Measurements from ENCODE around the gene GRIN3A.
"Not testable (repeated sequence)": the region's sequence is repeated elsewhere in the genome, so short reads cannot be mapped to it uniquely, and the experiment has no call there.

The GRIN3A gene

DNA sequence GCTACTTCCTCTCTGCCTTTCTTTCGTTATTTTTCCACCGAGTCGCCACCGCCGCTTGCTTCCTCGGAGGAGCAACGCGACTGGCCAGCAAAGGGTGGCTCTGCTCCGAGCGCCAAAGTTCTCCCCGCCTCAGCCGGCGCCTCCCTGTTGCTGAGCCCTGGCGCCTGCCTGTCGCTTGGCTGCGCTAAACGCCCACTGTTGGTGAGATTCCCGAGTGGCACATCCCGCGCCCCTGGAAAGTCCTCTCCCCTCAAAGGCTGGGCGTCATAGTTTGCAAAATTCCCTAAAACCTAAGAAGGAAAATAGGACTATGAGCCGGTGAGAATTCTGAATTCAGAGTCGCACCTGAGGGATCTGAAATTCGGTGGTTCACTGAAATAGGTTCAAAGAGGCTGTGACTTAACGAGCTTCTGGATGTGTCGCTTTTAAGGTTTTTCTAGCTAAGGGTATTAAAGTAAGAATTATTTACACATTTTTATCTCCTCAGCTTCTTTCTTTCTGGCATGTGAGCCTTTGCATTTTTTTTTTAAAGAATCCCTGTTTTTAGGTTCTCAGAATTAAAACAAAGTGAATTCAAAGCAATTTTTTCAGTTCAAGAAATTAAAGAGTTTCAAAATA lies at the start of gene GRIN3A:
TSS of gene GRIN3A (minus strand) at position 82 of the 618 bp plus-strand sequence. CDS start 668 bp downstream, outside the sequence.
- DNase-seq (ENCODE audit: low read depth) = no peak
- peak within 1 kb of the TSS; percentile 24 for H3K4me3 ChIP-seq (ENCODE audit: low read depth, low read length)

DNA sequence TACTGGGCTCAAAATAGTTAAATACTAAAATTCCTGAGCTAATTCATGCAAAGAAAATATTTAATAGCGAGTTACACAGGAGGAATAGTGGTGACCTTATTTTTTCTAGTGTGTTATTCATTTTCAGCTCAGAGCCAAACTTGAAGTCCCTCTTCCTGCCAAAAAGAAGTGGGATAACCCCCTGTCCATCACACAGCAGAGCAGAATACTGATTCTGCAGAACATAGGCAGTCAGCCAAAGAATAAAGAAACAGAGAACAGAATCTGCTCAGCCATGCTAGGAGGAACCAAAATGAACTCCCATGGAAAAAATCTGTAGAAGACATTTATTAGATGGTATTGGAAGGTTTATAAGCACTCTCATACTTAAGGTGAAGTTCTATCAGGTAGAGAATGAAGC lies 49.4 kb upstream of the GRIN3A start:
- H3K4me3 ChIP-seq (ENCODE audit: low read depth, low read length) = no peak overlapping the region
- no peak for DNase-seq (ENCODE audit: low read depth)

DNA sequence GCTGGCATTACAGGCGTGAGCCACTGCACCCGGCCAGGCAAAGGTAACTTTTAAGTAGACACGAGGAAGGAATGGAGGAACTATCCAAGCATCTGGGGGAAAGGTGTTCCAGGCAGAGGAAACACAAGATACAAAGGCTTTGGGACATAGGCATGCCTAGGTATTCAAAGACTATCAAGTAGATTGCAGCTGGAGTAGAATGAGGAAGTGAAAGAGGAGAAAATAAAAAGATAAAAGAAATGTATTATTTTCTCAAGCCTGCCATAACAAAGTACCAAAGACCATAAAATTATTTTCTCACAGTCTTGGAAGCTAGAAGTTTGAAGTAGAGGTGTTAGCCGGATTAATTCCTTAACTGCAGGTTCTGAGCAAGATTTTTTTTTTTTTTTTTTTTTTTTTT lies 39.9 kb upstream of the GRIN3A start:
- DNase-seq (ENCODE audit: low read depth) = no peak
- no peak overlapping the region for H3K4me3 ChIP-seq (ENCODE audit: low read depth, low read length)

DNA sequence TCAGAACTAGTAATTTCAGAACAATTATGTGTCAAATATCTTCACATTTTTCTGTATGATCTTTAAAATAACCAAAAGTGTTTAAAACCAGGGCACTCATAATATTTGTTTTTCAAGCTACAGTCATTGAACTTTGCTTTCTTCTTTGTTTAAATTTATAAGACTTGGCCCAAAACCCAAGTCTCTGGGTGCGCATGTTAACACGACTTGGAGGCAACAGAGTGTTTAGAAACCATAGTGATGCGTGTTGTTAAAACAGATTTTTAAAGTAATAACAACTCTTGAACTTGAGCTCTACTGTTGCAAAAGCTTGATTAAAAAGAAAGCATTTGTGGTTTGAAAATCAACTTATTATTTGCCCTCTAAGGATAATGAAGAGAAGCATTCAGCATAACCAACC lies 26.0 kb upstream of the GRIN3A start:
- no peak overlapping the region for H3K4me3 ChIP-seq (ENCODE audit: low read depth, low read length)
- no peak for DNase-seq (ENCODE audit: low read depth)

DNA sequence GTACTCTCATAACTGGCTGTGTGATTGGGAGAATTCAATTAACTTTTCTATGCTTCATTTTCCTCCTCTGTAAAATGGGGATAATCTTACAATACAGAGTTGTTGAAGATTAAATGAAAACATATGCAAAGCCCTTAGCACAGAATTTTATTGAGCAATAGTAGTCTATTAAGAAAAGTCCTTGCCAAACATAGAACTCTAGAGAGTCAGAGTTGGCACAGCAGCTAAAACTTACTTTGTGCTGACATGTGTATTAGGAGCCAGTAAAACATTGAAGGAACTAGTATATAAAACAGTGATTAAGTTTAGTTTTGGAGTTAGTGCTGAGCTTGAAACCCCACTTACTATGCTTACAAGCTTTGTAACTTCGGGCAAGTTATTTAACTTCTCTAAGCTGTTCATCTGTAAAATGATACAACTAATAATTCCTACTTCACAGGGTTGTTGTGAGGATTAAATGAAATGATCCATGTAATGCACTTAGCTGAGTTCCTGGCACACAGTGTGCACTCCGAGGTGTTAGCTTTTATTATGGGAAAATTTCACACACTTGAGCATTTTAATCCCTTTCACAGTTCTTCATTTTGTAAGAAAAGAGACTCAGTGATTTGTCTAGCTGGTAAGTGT lies 20.0 kb upstream of the GRIN3A start:
- DNase-seq (ENCODE audit: low read depth) = no peak
- H3K4me3 ChIP-seq (ENCODE audit: low read depth, low read length) = no peak overlapping the region

DNA sequence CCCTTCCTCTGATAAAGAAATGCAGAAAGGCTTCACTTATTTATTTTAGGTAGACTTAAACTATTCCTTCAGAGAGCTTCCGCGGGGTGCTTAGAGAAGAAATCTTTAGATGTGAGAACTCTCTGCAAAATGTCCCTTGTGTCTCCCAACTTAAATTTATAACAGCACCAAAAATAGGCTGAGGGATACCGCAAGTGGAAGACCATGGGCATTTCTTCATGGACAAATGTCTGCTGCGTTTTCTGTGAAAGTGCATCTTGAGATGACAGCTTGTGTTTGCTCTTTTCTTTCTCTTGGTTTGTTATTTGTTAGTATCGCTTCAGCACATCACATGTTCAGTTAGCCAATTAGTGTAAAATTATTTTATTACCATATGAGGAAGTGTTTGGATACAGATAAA lies 15.3 kb upstream of the GRIN3A start:
- no peak for DNase-seq (ENCODE audit: low read depth)
- H3K4me3 ChIP-seq (ENCODE audit: low read depth, low read length) = no peak overlapping the region

DNA sequence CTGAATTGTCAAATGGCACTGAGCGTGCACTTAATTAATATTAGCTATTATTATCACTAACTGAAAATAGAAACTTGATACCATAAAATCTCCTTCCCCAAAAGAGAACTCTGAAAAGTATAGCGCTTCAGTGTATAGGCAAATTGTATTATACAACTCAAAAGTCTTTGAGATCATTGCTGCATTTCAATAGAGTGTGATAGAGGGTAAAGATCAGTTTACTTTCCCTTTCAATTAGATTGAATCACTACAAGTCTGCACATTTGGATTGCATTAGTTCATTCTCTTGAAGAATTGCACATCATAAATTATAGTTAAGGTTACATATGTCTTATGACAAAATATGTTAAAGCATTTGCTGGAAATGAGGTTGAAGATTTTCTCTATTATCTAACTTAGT lies 13.4 kb upstream of the GRIN3A start:
- no peak overlapping the region for H3K4me3 ChIP-seq (ENCODE audit: low read depth, low read length)
- DNase-seq (ENCODE audit: low read depth) = no peak

DNA sequence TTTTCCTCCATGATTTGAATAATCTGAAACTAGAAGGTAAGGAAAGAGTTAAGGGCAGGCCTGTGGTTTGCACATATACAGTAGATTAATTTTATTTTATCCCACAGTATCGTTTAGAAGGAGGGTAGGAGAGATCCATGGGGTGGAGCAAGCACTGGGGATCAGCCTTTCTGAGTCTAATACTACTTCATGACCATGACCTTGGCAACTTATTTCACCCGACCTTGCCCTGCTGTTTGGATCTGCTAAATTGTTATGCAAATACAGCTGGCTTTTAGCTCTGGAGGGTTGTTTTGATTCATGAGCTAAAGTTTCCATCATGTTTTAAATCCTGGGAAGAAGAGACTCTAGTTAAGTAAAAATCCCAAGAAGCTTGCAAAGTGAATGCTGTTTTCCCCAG lies 864 bp upstream of the GRIN3A start:
- no peak overlapping the region for H3K4me3 ChIP-seq (ENCODE audit: low read depth, low read length)

DNA sequence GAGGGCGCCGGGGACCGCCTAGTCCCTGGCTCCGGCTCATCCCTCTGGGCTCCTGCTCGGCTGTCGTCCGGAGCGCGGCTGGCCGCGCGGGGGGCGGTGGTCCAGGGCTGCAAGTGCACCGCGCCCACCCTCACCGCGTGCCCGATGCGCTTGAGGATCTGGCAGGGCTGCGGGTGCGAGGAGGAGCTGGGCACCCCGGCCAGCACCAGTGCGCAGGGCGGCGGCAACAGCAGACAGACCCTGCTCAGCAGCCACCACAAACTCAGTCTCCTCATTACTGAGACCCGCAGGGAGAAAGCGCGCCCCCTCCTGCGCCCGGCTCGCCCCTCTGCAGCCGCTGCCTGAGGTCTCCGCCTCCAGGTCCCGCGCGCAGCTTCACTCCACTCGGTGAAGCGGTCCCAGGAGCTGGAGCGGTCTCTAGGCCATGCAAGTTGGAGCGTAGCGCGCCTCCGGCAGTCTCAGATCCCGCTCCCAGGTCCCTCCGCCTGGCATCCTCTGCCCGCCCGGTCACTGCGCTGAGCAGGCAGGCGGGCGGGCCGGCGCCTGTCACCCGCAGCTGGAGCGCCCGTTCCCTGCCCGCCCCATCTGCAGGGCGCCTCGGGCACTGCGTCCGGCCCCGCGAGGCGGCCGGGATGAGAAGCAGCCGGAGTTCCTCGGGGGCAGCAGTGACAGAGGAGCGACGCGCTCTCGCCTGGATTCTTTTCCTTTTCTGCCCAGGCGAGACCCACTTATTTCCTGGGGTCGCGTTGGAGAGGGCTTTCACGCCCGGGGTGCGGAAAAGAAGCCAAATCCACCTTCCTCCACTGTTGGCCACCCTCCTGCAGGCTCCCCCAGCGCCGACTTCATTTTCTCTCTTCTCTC lies 512 bp downstream of the GRIN3A start:
- DNase-seq (ENCODE audit: low read depth) = no peak
- H3K4me3 ChIP-seq (ENCODE audit: low read depth, low read length) = peak overlapping the region; percentile 24

More for the DNA sequence above, 864 bp upstream of the GRIN3A start:
- no peak for DNase-seq (ENCODE audit: low read depth)

DNA sequence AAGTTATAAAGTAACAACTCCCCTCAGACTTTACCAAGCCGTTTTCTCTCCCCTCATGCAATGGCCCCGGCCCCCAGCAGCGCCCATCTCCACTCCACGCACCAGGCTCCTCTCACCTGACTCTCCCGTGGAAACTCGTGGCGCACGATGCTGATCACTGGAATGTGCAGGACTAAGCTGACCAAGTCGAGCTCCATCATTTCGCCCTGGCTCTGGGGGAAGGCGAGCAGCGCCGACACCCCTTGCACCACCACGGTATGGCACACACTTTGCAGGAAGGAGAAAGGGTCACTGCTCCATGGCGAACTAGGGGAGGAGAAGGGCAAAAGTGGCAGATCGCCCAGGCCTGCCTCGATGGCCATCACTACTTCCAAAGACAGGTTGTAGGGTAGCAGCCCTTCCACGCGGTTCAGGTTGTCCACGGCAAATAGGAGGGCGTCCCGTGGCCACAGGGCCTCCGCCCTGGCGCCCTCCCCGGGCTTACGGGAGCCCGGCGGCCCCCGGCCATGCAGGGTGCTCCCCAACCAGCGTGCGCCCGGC lies 1.2 kb downstream of the GRIN3A start:
- no peak overlapping the region for H3K4me3 ChIP-seq (ENCODE audit: low read depth, low read length)
- no peak for DNase-seq (ENCODE audit: low read depth)

DNA sequence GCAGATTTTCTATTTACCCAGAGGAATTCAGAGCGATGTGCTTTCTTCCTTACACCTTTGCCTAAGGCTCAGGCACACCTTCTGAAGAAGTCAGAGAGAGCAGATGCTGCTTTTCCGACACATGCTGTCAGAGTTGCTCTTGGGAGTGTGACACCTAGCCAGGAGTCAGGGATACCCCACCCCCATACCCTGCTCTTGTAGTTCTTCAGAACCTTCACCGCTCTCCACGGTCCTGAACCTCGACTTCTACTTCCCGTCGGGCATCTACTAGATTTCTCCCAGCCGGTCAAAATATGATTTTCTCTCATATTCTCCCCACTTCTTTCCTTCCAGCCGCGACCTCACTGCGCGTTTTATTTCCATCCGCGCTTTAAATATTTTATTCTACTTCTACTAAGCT lies 1.7 kb downstream of the GRIN3A start:
- H3K4me3 ChIP-seq (ENCODE audit: low read depth, low read length) = no peak overlapping the region
- DNase-seq (ENCODE audit: low read depth) = no peak

DNA sequence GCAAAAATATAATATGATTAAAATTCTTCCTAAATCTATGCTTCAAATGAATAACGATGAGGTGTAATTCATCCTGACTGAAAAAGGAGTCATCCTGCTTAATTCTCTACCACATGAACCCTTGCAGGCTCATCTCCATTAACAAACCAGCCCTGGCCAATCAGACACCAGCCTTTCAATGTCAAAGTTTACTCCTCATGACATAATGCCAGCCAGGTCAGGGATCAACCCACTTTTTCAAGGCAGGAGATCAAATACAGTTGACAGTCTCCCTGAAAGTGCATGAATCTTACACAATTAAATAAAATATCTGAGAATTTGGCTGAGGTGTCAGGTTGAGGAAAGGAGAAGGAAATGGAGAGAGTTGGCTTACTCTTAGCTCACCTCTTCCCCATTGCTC lies 7.0 kb downstream of the GRIN3A start:
- no peak for DNase-seq (ENCODE audit: low read depth)
- H3K4me3 ChIP-seq (ENCODE audit: low read depth, low read length) = no peak overlapping the region

DNA sequence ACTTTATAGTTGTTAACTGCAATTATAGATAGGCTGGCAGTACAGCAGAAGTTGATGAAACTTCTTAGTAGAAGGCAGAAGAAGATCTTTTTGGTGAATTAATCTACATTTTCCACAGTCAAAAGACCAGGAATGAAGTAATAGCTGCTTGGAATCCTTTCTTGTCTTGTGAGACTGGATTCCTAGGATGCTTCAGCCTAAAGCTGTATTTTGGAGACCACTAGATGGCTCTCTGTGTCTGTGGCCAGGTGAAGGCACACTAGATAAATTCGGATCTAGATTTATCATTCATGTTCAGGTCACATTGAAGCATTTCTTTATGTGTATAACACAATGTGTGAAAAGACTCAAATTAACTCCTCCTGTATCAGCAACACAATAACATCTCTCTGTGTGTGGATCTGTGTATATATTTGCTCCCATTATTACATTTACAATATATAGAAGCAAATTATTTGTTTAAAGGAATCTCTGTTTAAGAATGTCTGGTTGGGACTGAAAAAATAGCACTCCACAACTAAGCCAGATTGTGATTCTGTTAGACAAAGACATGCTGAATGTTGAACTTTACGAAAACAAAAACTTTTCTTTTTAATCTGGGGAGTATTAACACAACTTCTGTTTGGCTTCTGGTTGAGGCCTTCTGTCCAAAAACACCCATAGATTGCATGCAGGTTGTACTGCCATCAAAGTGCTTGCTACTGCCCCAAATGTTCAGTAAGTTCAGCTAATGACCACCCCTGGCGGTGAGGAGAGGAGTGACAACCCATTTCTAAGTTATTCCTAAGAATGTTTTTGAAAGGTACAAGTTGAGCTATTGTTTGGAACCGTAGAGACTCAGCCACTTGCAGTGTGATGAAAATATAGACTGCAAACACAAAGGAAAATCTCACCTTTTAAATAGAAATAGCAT lies 10.6 kb downstream of the GRIN3A start:
- DNase-seq (ENCODE audit: low read depth) = no peak

DNA sequence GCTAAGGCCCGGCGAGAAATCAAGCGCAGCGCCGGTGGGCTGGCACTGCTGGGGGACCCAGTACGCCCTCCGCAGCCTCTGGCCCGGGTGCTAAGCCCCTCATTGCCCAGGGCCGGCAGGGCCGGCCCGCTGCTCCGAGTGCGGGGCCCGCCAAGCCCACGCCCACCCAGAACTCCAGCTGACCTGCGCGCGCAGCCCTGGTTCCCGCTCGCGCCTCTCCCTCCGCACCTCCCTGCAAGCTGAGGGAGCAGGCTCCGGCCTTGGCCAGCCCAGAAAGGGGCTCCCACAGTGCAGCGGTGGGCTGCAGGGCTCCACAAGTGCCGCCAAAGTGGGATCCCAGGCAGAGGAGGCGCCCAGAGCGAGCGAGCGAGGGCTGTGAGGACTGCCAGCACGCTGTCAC lies 14.2 kb downstream of the GRIN3A start:
- H3K4me3 ChIP-seq (ENCODE audit: low read depth, low read length); DNase-seq (ENCODE audit: low read depth): not testable (repeated sequence)

More for the DNA sequence above, 10.6 kb downstream of the GRIN3A start:
- no peak overlapping the region for H3K4me3 ChIP-seq (ENCODE audit: low read depth, low read length)

DNA sequence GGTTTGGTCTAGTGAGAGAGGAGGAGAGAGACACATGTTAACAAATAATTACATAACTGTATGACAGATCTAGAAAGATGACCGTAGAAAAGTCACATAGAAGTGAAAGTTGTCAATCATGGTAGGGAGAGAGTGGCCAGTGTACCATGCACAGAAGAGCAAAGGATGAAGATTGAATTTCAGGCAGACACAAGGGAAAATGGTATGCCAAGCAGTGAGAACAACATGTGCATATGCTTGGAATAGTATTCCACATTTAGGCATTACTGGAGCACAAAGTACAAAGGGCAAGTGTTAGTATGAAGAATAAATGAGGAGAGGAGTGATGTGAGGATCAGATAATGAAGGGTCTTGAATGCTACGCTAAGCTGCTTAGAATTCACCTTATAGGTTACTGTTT lies 20.3 kb downstream of the GRIN3A start:
- DNase-seq (ENCODE audit: low read depth) = no peak
- no peak overlapping the region for H3K4me3 ChIP-seq (ENCODE audit: low read depth, low read length)

DNA sequence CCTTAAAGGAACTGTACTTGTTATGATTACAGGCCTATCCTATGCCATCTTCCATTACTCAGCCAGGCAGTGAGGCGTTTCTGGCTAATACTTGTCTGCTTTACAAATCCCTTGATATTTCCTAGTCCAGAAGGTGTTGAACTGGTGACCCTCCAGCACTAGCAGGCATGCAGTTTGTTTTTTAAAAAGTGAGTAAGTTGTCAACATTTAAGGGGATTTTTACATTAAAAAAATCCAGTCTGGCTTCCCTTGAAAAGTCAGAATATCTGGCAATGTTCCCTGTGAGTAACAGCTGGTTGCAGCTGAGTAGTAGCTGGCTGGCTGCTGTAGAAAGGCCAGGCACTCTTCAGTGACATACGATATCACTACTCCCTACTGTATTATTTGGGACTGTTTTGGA lies 21.8 kb downstream of the GRIN3A start:
- no peak overlapping the region for H3K4me3 ChIP-seq (ENCODE audit: low read depth, low read length)
- DNase-seq (ENCODE audit: low read depth) = no peak

DNA sequence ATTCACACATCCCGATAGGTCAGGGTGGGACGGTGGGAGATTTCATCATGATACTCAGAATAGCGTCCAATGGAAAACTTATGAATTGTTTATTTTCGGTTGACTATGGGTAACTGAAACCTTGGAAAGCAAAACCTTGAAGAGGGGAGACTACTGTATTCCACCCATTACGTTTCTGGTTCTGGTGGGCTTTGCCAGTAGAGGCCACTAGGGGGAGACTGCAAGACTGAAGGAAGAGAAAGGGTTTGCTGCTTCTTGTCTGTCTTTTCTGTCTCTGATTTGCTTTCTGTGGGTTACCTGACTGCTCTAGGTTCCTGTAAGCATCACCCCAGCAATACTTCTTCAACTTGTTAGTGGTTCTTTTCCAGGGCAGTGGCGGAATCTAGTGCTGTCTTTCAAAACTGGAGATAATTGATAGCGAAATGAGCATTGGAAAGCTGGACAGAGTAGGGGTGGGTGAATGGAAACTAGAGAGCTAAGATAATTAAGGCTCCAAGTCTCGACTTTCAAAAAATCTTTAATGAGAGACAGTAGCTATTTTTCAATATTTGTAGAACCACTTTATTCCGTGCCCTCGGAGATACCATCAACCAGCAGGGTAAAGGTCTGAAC lies 27.0 kb downstream of the GRIN3A start:
- no peak for DNase-seq (ENCODE audit: low read depth)
- H3K4me3 ChIP-seq (ENCODE audit: low read depth, low read length) = no peak overlapping the region

DNA sequence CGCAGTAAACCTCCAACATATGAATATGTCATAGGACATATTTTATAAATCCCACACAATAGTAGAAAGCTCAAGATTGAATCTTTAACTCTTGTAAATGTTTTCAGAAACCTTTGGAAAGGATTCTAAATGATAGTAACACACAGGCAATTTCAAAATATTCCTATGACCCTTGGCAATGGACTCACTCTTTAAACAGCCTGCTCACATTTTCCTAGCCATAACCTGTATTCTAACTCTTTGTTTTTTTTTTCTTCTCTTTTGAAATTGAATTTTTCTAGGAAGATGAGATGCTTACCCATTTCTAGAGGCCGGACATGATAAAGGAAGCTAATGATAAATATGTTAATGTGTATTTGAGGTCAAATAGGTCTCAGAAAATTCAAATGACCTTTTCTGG lies 29.6 kb downstream of the GRIN3A start:
- H3K4me3 ChIP-seq (ENCODE audit: low read depth, low read length) = no peak overlapping the region
- DNase-seq (ENCODE audit: low read depth) = no peak

DNA sequence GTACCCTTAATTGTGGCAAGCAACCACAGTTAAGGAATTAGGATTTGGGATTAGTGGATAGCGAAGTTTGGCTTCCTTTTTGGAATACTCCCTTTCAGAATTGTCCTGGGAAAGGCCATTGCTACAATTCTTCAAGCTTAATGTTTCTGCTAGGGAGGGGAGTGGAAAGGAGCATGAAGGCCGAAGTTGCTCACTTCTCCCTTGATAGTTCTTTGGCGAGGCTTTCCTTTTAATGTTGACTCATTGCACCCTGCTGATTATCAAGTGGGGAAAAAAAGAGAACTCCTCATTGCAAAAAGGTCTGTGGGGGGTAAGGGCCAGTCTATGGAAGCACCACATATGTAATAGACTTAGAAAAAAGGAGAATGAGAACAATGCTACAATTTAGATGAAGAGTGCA lies 30.7 kb downstream of the GRIN3A start:
- no peak overlapping the region for H3K4me3 ChIP-seq (ENCODE audit: low read depth, low read length)
- DNase-seq (ENCODE audit: low read depth) = no peak
